Transverse colon (tissue), 4 donors: ENCODE measurements around the gene IL36B. TPM values are rescaled to one million over a fixed set of nuclear protein-coding genes. Genes with fewer than 3 reads are reported as not detected.

Source experiments
- DNase-seq: peaks from one replicate; pipeline ENCODE4 v3.0.0-alpha.2; 2019
- H3K27ac ChIP-seq, 4 donors: fragments of 200-600 bp; sonication (generic); 2 replicates each; pipeline ENCODE4 v1.5.1; 2016 to 2018; ENCODE audit warnings: inconsistent platforms in 4 of 4
- H3K27me3 ChIP-seq: fragments of 200-600 bp; sonication (generic); 2 replicates; pipeline ENCODE4 v1.5.1; 2017; ENCODE audit warnings: inconsistent platforms
- H3K36me3 ChIP-seq, 4 donors: fragments of 200-600 bp; sonication (generic); 2 replicates each; pipeline ENCODE4 v1.5.1; 2017 to 2019; ENCODE audit warnings: inconsistent platforms in 4 of 4
- H3K4me1 ChIP-seq, 4 donors: fragments of 200-600 bp; sonication (generic); 2 replicates each; pipeline ENCODE4 v1.5.1; 2017 to 2020; ENCODE audit warnings: inconsistent platforms in 4 of 4
- H3K4me3 ChIP-seq, 4 donors: fragments of 200-600 bp; sonication (generic); 1 replicate in 1 of 4; 2 replicates in 3 of 4; pipeline versions ENCODE4 v1.5.1 to v1.6.1; 2017 to 2019; ENCODE audit warnings: inconsistent platforms in 4 of 4
- H3K9me3 ChIP-seq, 2 donors: fragments of 200-600 bp; sonication (generic); 2 replicates each; pipeline ENCODE4 v1.5.1; 2017 to 2019; ENCODE audit warnings: inconsistent platforms in 2 of 2
- EP300 ChIP-seq: sonication (generic); formaldehyde crosslinking; IDR thresholded peaks from one replicate; pipeline ENCODE4 v1.6.1; 2017; ENCODE audit warnings: antibody characterized with exemption, low read depth
- POLR2A ChIP-seq: fragments of 450-650 bp; IDR thresholded peaks from one replicate; pipeline ENCODE4 v1.6.1; 2016; ENCODE audit warnings: antibody characterized with exemption, mild to moderate bottlenecking, moderate library complexity
- POLR2AphosphoS5 ChIP-seq, 3 donors: sonication (generic); formaldehyde crosslinking; IDR thresholded peaks; one replicate each; pipeline ENCODE4 v1.6.1; 2016; ENCODE audit warnings: antibody characterized with exemption in 3 of 3
- WGBS, 2 donors: methylation state at CpG; one replicate each; pipeline ENCODE4 v1.1.5; 2018; ENCODE audit warnings: low coverage in 1 of 2; 5-methylcytosine and 5-hydroxymethylcytosine counted together
- in situ Hi-C, 4 donors: fragments of 200-750 bp; cut with MboI; loops; one replicate each; pipeline versions ENCODE4 v1.15.0 to v1.15.1; 2017; ENCODE audit warnings: low sequenced_read_pairs in 3 of 4, low pct_ligation_motif_present in 1 of 4, low pct_unique_long_range_greater_than_20kb in 1 of 4
- intact Hi-C: fragments of 100-400 bp; cut with DNase I; formaldehyde crosslinking; loops from one replicate; pipeline ENCODE4 v1.15.1; 2023; ENCODE audit warnings: low total_unique reads
- total RNA-seq, 4 donors: library from RNA; depleted of rRNA; stranded (reverse); fragments of >200 nt; gene quantifications; one replicate each; pipeline ENCODE4 v1.1.0, GENCODE V29; 2016
- TF ChIP-seq, protein P1 (sequence below), 5 experiments: fragments of 200-600 bp in 3 of 5; fragments of 450-650 bp in 2 of 5; sonication (generic) in 3 of 5; IDR thresholded peaks; 1 replicate in 2 of 5; 2 replicates in 3 of 5; pipeline ENCODE4 v1.5.1; 2016 to 2017; ENCODE audit warnings: antibody characterized with exemption in 5 of 5, inconsistent platforms in 3 of 5, mild to moderate bottlenecking in 2 of 5, moderate library complexity in 1 of 5

Gene IL36B
- total RNA-seq, 4 donors from 2014 or later = not detected

DNA sequence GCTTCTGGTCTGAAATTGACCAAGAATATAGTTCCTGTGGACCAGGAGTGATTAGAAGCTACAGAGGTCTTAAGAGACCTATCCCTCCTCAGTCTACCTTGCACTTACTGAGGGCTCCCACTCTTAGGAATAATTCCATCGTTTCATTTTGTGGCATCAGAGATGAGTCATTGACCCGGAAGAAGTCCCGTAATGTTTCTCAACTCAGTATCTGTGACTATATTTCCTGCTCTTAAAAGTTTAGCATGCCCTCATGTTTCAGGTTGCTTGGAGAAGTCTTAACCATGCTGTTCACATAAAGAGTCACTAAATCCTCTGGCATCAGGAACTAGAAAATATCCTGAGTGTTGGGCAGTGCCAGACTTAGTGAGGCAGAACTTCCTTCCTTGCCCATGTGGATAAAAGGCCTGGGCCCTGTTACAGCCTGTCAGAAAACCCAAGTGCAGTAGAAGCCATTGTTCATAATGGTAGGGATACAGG, 47.6 kb downstream of the IL36B start, which contains the start of gene IL36A:
Gene IL36A, plus strand, starts transcription at position 430 of the 480 bp plus-strand sequence. CDS start 413 bp downstream, outside the sequence.
- WGBS, 2 donors = 78% methylated on average over 3 of the region's 3 CpGs
- Histone ChIP-seq H3K9me3 (peaks cover 10 to 16% of the 10 kb centered on the region in 2 donors), H3K4me1 (no peaks in the 10 kb centered on the region), H3K36me3 (no peaks in the 10 kb centered on the region), H3K27ac (no peak within 1 kb of the TSS), H3K4me3 (no peak within 1 kb of the TSS), H3K27me3 (peaks cover 5% of the 10 kb centered on the region)
- in situ Hi-C loops = no loop called here
- DNase-seq = no peak
- TF ChIP-seq POLR2AphosphoS5 (IDR thresholded peaks at IDR 0.05) (no peak), EP300 (no peak)
- TF ChIP-seq, protein P1, sequence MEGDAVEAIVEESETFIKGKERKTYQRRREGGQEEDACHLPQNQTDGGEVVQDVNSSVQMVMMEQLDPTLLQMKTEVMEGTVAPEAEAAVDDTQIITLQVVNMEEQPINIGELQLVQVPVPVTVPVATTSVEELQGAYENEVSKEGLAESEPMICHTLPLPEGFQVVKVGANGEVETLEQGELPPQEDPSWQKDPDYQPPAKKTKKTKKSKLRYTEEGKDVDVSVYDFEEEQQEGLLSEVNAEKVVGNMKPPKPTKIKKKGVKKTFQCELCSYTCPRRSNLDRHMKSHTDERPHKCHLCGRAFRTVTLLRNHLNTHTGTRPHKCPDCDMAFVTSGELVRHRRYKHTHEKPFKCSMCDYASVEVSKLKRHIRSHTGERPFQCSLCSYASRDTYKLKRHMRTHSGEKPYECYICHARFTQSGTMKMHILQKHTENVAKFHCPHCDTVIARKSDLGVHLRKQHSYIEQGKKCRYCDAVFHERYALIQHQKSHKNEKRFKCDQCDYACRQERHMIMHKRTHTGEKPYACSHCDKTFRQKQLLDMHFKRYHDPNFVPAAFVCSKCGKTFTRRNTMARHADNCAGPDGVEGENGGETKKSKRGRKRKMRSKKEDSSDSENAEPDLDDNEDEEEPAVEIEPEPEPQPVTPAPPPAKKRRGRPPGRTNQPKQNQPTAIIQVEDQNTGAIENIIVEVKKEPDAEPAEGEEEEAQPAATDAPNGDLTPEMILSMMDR (IDR thresholded peaks at IDR 0.05) = no peak
- intact Hi-C loops = no loop called here

DNA sequence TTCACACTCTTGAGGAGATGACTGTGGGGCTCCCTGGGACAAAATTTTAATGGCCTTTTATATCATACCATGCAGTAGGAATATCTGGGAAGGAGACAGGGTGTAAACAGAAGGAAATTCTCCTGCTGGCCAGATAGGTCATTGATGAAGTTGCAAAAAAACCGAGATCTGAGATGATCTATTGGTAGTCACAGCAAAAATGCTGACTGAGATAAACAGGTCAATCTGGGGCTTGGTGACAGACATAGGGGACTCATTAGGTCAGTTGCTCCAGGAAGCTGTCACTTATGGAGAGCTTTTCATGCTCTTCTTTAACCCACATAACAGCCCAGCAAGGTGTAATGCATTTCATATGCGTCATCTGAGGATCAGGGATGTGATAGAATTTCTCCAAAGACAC, 50.0 kb downstream of the IL36B start:
- WGBS, 2 donors = 61 to 83% methylated on average over 1 to 2 of the region's 2 CpGs

DNA sequence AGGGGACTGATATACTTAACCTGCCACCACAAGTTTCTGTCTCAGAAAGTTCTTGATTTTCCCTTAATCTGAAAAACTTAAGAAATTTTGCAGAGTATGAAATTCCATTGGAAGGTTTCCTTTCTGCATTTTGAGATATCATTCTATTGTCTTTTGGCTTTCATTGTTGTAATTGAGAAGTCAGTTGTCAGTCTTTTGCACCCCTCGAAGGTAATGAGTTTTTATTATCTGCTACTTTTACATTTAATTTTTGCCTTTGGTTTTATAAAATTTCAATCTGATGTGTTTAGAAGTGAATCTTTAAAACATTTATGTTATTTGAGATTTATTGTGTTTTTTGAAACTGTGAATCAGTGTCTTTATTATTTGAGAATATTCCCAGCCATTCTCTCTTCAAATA, 52.2 kb downstream of the IL36B start:
- Histone ChIP-seq H3K9me3 (peaks cover 14 to 16% of the 10 kb centered on the region in 2 donors), H3K36me3 (no peaks in the 10 kb centered on the region), H3K4me1 (no peaks in the 10 kb centered on the region), H3K27ac (no peak overlapping the region), H3K27me3 (peaks cover 5% of the 10 kb centered on the region), H3K4me3 (no peak overlapping the region)
- in situ Hi-C loops (no loop called here), intact Hi-C loops (no loop called here)
- no peak for TF ChIP-seq POLR2A
- TF ChIP-seq, protein P1 (IDR thresholded peaks at IDR 0.05) = no peak
- no peak for TF ChIP-seq POLR2AphosphoS5 (IDR thresholded peaks at IDR 0.05)
- no peak for TF ChIP-seq EP300
- WGBS, 2 donors = 57 to 70% methylated on average over 1 of the region's 1 CpG
- no peak for DNase-seq

More for the DNA sequence above, 50.0 kb downstream of the IL36B start:
- DNase-seq = no peak
- in situ Hi-C loops (no loop called here), intact Hi-C loops (no loop called here)
- Histone ChIP-seq H3K27me3 (peaks cover 5% of the 10 kb centered on the region), H3K4me3 (no peak overlapping the region), H3K27ac (no peak overlapping the region), H3K9me3 (peaks cover 14 to 16% of the 10 kb centered on the region in 2 donors), H3K36me3 (no peaks in the 10 kb centered on the region), H3K4me1 (no peaks in the 10 kb centered on the region)
- TF ChIP-seq, protein P1 (IDR thresholded peaks at IDR 0.05) = no peak
- TF ChIP-seq POLR2A (no peak), POLR2AphosphoS5 (IDR thresholded peaks at IDR 0.05) (no peak), EP300 (no peak)

DNA sequence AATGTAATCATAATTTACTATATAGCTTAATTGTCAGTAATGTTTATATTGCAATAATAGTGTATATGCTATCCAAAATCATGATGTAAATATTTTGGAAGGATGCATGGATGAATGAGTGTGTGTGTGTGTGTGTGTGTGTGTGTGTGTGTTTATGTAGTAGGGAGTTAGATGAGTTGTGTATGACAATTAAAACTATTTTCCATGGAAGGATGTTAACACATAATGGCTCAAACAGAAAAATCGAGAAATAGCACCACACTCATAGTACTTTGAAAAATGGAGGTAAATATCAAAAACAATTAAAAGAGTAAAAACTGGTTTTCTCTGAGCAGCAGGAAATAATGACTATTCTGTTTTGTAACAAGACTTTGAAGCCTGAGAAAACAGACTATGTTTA, 55.5 kb downstream of the IL36B start:
- Histone ChIP-seq H3K4me1 (no peaks in the 10 kb centered on the region), H3K9me3 (peaks cover 21 to 26% of the 10 kb centered on the region in 2 donors), H3K27me3 (no peaks in the 10 kb centered on the region), H3K36me3 (no peaks in the 10 kb centered on the region), H3K4me3 (no peak overlapping the region), H3K27ac (no peak overlapping the region)
- DNase-seq = no peak
- in situ Hi-C loops = no loop called here
- TF ChIP-seq POLR2A (no peak), POLR2AphosphoS5 (IDR thresholded peaks at IDR 0.05) (no peak), EP300 (no peak)
- TF ChIP-seq, protein P1 (IDR thresholded peaks at IDR 0.05) = no peak
- intact Hi-C loops = no loop called here
- WGBS, 2 donors = 63 to 90% methylated on average over 1 of the region's 1 CpG
